Tibial artery (tissue), 4 donors: Measurements from ENCODE around the gene CPPED1.

Experiments used
- DNase-seq, 2 donors: peaks; one replicate each; pipeline ENCODE4 v3.0.0-alpha.2; 2019
- H3K27ac ChIP-seq, 2 donors: fragments of 200-600 bp; sonication (generic) in 1 of 2; 1 replicate in 1 of 2; 2 replicates in 1 of 2; pipeline ENCODE4 v1.5.1; 2018 to 2019; ENCODE audit warnings: mild to moderate bottlenecking in 1 of 2
- H3K27me3 ChIP-seq, 2 donors: fragments of 200-600 bp; sonication (generic) in 1 of 2; one replicate each; pipeline versions ENCODE4 v1.5.1 to v1.6.0; 2016 to 2019
- H3K36me3 ChIP-seq, 3 donors: fragments of 200-600 bp; sonication (generic) in 2 of 3; one replicate each; pipeline ENCODE4 v1.5.1; 2016 to 2019; ENCODE audit warnings: mild to moderate bottlenecking in 2 of 3
- H3K4me1 ChIP-seq, 4 donors: fragments of 200-600 bp; sonication (generic) in 2 of 4; 1 replicate in 3 of 4; 2 replicates in 1 of 4; pipeline ENCODE4 v1.5.1; 2016 to 2019
- H3K4me3 ChIP-seq, 2 donors: fragments of 200-600 bp; sonication (generic) in 1 of 2; 1 replicate in 1 of 2; 2 replicates in 1 of 2; pipeline ENCODE4 v1.5.1; 2018 to 2019; ENCODE audit warnings: mild to moderate bottlenecking in 2 of 2
- H3K9me3 ChIP-seq, 3 donors: fragments of 200-600 bp; sonication (generic) in 1 of 3; one replicate each; pipeline ENCODE4 v1.5.1; 2016 to 2019
- CTCF ChIP-seq, 2 experiments: fragments of 200-600 bp in 1 of 2; fragments of 450-650 bp in 1 of 2; IDR thresholded peaks; one replicate each; pipeline ENCODE4 v1.5.1; 2017 to 2019; ENCODE audit warnings: antibody characterized with exemption in 2 of 2, mild to moderate bottlenecking in 1 of 2, moderate library complexity in 1 of 2
- intact Hi-C: fragments of 100-400 bp; cut with DNase I; formaldehyde crosslinking; loops from one replicate; pipeline ENCODE4 v1.15.0; 2023; ENCODE audit warnings: low total_unique reads

Gene CPPED1

GRCh38 chr16:12697437-12697836, 106.2 kb downstream of the CPPED1 start:
- Histone ChIP-seq H3K9me3 (peaks cover 0 to 4% (median 0%) of the 10 kb centered on the region in 3 donors), H3K4me1 (no peaks in the 10 kb centered on the region), H3K36me3 (peaks cover 0 to 7% (median 0%) of the 10 kb centered on the region in 3 donors), H3K4me3 (no peak overlapping the region), H3K27ac (no peak overlapping the region), H3K27me3 (no peaks in the 10 kb centered on the region)
- DNase-seq: no peak
- intact Hi-C loops: loop anchor here (5.0 kb wide), 1 partner anchor 1935 kb away; no protein-coding TSS in a partner anchor
- TF ChIP-seq CTCF (IDR thresholded peaks at IDR 0.05): no peak

- DNase-seq: no peak
- TF ChIP-seq CTCF (IDR thresholded peaks at IDR 0.05): no peak
- Histone ChIP-seq H3K36me3 (peaks cover 0 to 3% (median 0%) of the 10 kb centered on the region in 3 donors), H3K27me3 (no peaks in the 10 kb centered on the region), H3K4me1 (no peaks in the 10 kb centered on the region), H3K9me3 (peaks cover 0 to 4% (median 0%) of the 10 kb centered on the region in 3 donors), H3K4me3 (no peak overlapping the region), H3K27ac (no peak overlapping the region)
- intact Hi-C loops: loop anchor here (5.0 kb wide), 1 partner anchor 1933 kb away; no protein-coding TSS in a partner anchor
These were observed 108.2 kb downstream of the CPPED1 start for GRCh38 chr16:12695454-12695853.

- no peak overlapping the region for H3K27ac ChIP-seq
- no peaks in the 10 kb centered on the region for H3K4me1 ChIP-seq
- intact Hi-C loops: no loop called here
- no peaks in the 10 kb centered on the region for H3K9me3 ChIP-seq
- no peak for DNase-seq
- no peaks in the 10 kb centered on the region for H3K27me3 ChIP-seq
- H3K36me3 ChIP-seq: peaks cover 0 to 3% (median 0%) of the 10 kb centered on the region in 3 donors
- H3K4me3 ChIP-seq: no peak overlapping the region
- TF ChIP-seq CTCF (IDR thresholded peaks at IDR 0.05): no peak
These were observed 113.7 kb downstream of the CPPED1 start for GRCh38 chr16:12690024-12690423.

- H3K4me3 ChIP-seq: no peak overlapping the region
- H3K27me3 ChIP-seq: no peaks in the 10 kb centered on the region
- peaks cover 0 to 3% (median 0%) of the 10 kb centered on the region in 3 donors for H3K36me3 ChIP-seq
- H3K27ac ChIP-seq: no peak overlapping the region
- H3K9me3 ChIP-seq: no peaks in the 10 kb centered on the region
- intact Hi-C loops: no loop called here
- H3K4me1 ChIP-seq: no peaks in the 10 kb centered on the region
- no peak for DNase-seq
- TF ChIP-seq CTCF (IDR thresholded peaks at IDR 0.05): no peak
These were observed 114.5 kb downstream of the CPPED1 start for GRCh38 chr16:12688951-12689850.

GRCh38 chr16:12685806-12686205, 117.9 kb downstream of the CPPED1 start:
- no peak overlapping the region for H3K4me3 ChIP-seq
- H3K9me3 ChIP-seq: no peaks in the 10 kb centered on the region
- no peaks in the 10 kb centered on the region for H3K27me3 ChIP-seq
- H3K4me1 ChIP-seq: no peaks in the 10 kb centered on the region
- DNase-seq: no peak
- no peak for TF ChIP-seq CTCF (IDR thresholded peaks at IDR 0.05)
- no peaks in the 10 kb centered on the region for H3K36me3 ChIP-seq
- intact Hi-C loops: no loop called here
- no peak overlapping the region for H3K27ac ChIP-seq
